Naive thymus-derived CD4-positive, alpha-beta T cell (primary cell): ENCODE results near the gene LSG1. TPM values are rescaled to one million over a fixed set of nuclear protein-coding genes. Genes with fewer than 3 reads are reported as not detected.

Source experiments
- ATAC-seq: fragments of 150-1000 bp; cut with Tn5 transposase; 2 replicates; pipeline ENCODE4 v1.10.0; 2021; ENCODE audit warnings: mild to moderate bottlenecking, moderate library complexity
- CTCF ChIA-PET: fragments of 350-600 bp; sonication (Branson Sonifier 250); formaldehyde crosslinking; loops from one replicate; lab custom pipeline; 2021; ENCODE audit warnings: antibody characterized with exemption; lab: Charles Lee
- POLR2A ChIA-PET: fragments of 350-600 bp; sonication (Branson Sonifier 250); formaldehyde crosslinking; loops from one replicate; lab custom pipeline; 2021; ENCODE audit warnings: antibody characterized with exemption, inconsistent platforms; lab: Charles Lee
- DNase-seq, 9 donors: peaks; one replicate each; pipeline versions ENCODE4 v3.0.0 to v3.0.0-alpha.2; 2020 to 2022; ENCODE audit warnings: mixed read lengths in 1 of 9
- H3K27ac ChIP-seq: one replicate; pipeline ENCODE4 v1.7.0; 2013; ENCODE audit warnings: mild to moderate bottlenecking, low read depth, low read length, moderate library complexity
- H3K27me3 ChIP-seq, 2 donors: one replicate each; pipeline ENCODE4 v1.7.0; 2013; ENCODE audit warnings: low read length in 2 of 2, mild to moderate bottlenecking in 2 of 2, moderate library complexity in 2 of 2; ENCODE audit not compliant: control insufficient read depth in 2 of 2, insufficient read depth in 2 of 2
- H3K36me3 ChIP-seq, 3 experiments: 1 replicate in 2 of 3; 2 replicates in 1 of 3; pipeline ENCODE4 v1.7.0; 2013; ENCODE audit warnings: low read length in 3 of 3, mild to moderate bottlenecking in 3 of 3, moderate library complexity in 1 of 3; ENCODE audit not compliant: insufficient read depth in 3 of 3, control insufficient read depth in 2 of 3
- H3K4me1 ChIP-seq, 2 donors: one replicate each; pipeline ENCODE4 v1.7.0; 2013; ENCODE audit warnings: low read length in 2 of 2, mild to moderate bottlenecking in 2 of 2, moderate library complexity in 1 of 2; ENCODE audit not compliant: control insufficient read depth in 2 of 2, insufficient read depth in 2 of 2
- H3K4me3 ChIP-seq: 2 replicates; pipeline ENCODE4 v1.7.0; 2013; ENCODE audit warnings: mild to moderate bottlenecking, low read length
- H3K9me3 ChIP-seq, 3 experiments: 1 replicate in 2 of 3; 2 replicates in 1 of 3; pipeline ENCODE4 v1.7.0; 2013; ENCODE audit warnings: low read length in 3 of 3; ENCODE audit not compliant: control insufficient read depth in 2 of 3
- H3K27ac Mint-ChIP-seq, 9 donors: one replicate each; pipeline ENCODE4 v1.8.0; 2020 to 2022; ENCODE audit warnings: mixed read lengths in 9 of 9, mild to moderate bottlenecking in 8 of 9, moderate library complexity in 5 of 9, inconsistent platforms in 2 of 9
- H3K27me3 Mint-ChIP-seq, 5 donors: one replicate each; pipeline ENCODE4 v1.8.0; 2021 to 2022; ENCODE audit warnings: mixed read lengths in 5 of 5, mild to moderate bottlenecking in 1 of 5
- H3K36me3 Mint-ChIP-seq, 5 donors: one replicate each; pipeline ENCODE4 v1.8.0; 2020 to 2022; ENCODE audit warnings: mixed read lengths in 5 of 5, mild to moderate bottlenecking in 3 of 5, inconsistent platforms in 1 of 5
- H3K4me1 Mint-ChIP-seq, 7 donors: one replicate each; pipeline ENCODE4 v1.8.0; 2020 to 2022; ENCODE audit warnings: mixed read lengths in 7 of 7, mild to moderate bottlenecking in 3 of 7, inconsistent platforms in 1 of 7
- H3K4me3 Mint-ChIP-seq, 10 donors: one replicate each; pipeline ENCODE4 v1.8.0; 2020 to 2022; ENCODE audit warnings: mild to moderate bottlenecking in 10 of 10, mixed read lengths in 10 of 10, moderate library complexity in 6 of 10, inconsistent platforms in 2 of 10
- H3K9me3 Mint-ChIP-seq, 11 donors: one replicate each; pipeline ENCODE4 v1.8.0; 2020 to 2022; ENCODE audit warnings: mixed read lengths in 11 of 11, mild to moderate bottlenecking in 4 of 11, inconsistent platforms in 1 of 11, moderate library complexity in 1 of 11
- intact Hi-C, 2 donors: fragments of 100-400 bp; cut with micrococcal nuclease; formaldehyde crosslinking; loops; one replicate each; pipeline ENCODE4 v1.15.1; 2023
- polyA plus RNA-seq, 2 donors: library from polyadenylated mRNA; unstranded; fragments of 300-500 nt; fragmentation: Illumina TruSeq; gene quantifications; one replicate each; pipeline ENCODE4 v1.2.3, GENCODE V29; 2021
- total RNA-seq, 6 experiments: library from RNA in 5 of 6; stranded (reverse) in 5 of 6; gene quantifications; 1 replicate in 5 of 6; 2 replicates in 1 of 6; pipeline ENCODE4 v1.2.3 and lab custom pipeline; 2021 to 2026

LSG1 gene
- 10 to 100 TPM; 33.5 to 59.2 (median 54.9) TPM for total RNA-seq
- 10 to 100 TPM; 18.4 to 41.7 TPM for polyA plus RNA-seq
- total RNA-seq (lab: John Stamatoyannopoulos, UW) = 111 reads per million, percentile 86 among the genes with 10 or more reads in this experiment

DNA sequence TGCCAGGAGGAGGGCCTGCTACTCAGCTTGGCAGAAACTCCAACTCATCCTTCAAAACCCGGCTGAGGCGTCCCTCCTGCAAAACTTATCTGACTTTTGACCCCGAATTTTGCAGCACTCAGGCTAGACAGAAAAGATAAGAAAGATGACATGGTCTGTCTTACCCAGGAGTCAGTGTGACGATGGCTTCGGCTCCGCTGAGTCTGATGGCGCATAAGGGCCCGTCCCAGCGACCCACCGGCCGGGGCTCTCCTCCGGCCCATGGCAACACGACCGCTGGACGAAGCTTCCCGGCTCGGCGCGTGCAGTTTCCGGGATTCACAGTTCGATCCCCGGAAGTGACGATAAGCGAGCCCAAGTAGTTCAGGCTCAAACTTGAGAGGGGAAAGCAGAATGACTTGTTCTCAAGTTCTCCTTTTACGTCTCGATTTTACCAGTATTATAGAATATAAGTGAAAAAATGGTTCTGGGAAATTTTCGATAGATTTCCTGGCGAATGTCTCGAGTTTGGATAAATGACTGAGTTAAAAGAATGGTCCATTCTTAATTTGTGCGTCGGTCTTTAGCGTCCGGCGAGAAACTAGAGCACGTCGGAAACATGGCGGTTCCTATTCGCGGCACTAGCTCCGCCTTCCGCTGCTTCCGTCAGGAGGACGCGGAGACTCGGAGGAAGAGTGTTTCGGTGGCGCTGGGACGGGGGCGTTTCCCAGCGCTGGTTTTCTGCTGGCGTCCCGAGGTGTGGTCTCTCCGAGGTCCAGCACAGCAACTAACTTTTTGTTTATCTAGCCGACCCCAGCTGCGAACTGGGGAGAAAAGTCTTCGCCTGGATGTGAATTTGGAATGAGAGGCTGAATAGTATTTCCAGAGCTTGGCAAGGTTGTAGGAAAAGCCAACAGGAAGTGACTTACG is at the start of gene LSG1:
Gene LSG1, minus strand, starts transcription at position 292 of the 909 bp plus-strand sequence. Its CDS starts 29 bp downstream, at position 263.
- H3K27me3 ChIP-seq = no peaks in the 10 kb centered on the region
- H3K4me3 Mint-ChIP-seq = peak within 1 kb of the TSS; percentile 95 to 100 (median 98)
- no peaks in the 10 kb centered on the region for H3K9me3 ChIP-seq
- ChIA-PET CTCF (interaction anchor here (0.6 to 5.1 kb wide), 17 partner anchors 11 to 1223 kb away, joined by 3 to 50 read pairs (median 4); partner anchors contain the start of gene XXYLT1), POLR2A (interaction anchor here (0.6 to 6.4 kb wide), 18 partner anchors 10 to 1697 kb away, joined by 3 to 69 read pairs (median 4); partner anchors contain the start of genes ACAP2, FAM43A, PPP1R2 and TMEM44)
- H3K27ac ChIP-seq = peak within 1 kb of the TSS; percentile 90
- peaks cover 21 to 52% (median 38%) of the 10 kb centered on the region in 7 donors for H3K4me1 Mint-ChIP-seq
- peak; percentile 68 to 92 (median 87) for DNase-seq
- H3K27ac Mint-ChIP-seq = peak within 1 kb of the TSS; percentile 96 to 99 (median 98)
- peak; percentile 98 for ATAC-seq
- H3K36me3 Mint-ChIP-seq = peaks cover 4 to 23% (median 7%) of the 10 kb centered on the region in 5 donors
- no peaks in the 10 kb centered on the region for H3K27me3 Mint-ChIP-seq
- peak within 1 kb of the TSS; percentile 96 for H3K4me3 ChIP-seq
- H3K9me3 Mint-ChIP-seq = no peaks in the 10 kb centered on the region
- intact Hi-C loops = loop anchor here (1.0 to 5.0 kb wide), 17 partner anchors 13 to 1235 kb away; partner anchors contain the start of genes ACAP2 (in 2 of the 2), PPP1R2 (in 2 of the 2), ATP13A3 (in 1 of the 2) and FAM43A (in 1 of the 2)
- peaks cover 0 to 19% (median 5%) of the 10 kb centered on the region in 3 experiments for H3K36me3 ChIP-seq
- H3K4me1 ChIP-seq = peaks cover 11 to 19% of the 10 kb centered on the region in 2 donors

DNA sequence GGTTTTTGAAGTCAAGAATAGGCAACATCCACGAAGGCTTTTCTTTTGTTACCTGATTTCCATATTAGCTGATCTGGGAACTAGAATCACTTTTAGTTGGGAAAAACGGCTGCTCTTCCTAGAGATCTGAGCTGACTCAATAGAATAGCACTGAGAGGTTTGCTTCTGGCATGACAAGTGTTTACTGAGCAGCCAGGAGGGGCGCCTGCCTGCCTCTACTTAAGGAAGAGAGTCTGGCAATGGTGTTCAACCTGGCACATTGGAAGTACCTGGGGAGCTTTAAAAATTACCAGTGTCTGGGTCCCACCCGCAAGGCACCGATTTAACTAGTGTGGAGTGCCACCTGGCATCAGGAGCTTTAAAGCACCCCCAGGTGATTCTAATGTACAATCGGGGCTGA is 48.1 kb upstream of the LSG1 start:
- Histone ChIP-seq H3K4me3 (no peak overlapping the region), H3K27ac (no peak overlapping the region), H3K27me3 (no peaks in the 10 kb centered on the region), H3K4me1 (peaks cover 0 to 3% of the 10 kb centered on the region in 2 donors), H3K9me3 (no peaks in the 10 kb centered on the region), H3K36me3 (no peaks in the 10 kb centered on the region)
- CTCF ChIA-PET = no interaction called here
- DNase-seq (no peak), ATAC-seq (no peak)
- intact Hi-C loops = no loop called here
- Mint-ChIP-seq H3K27me3 (peaks cover 0 to 10% (median 0%) of the 10 kb centered on the region in 5 donors), H3K4me3 (no peak overlapping the region), H3K27ac (no peak overlapping the region), H3K36me3 (no peaks in the 10 kb centered on the region), H3K9me3 (no peaks in the 10 kb centered on the region), H3K4me1 (peaks cover 0 to 4% (median 0%) of the 10 kb centered on the region in 7 donors)
- POLR2A ChIA-PET = no interaction called here

DNA sequence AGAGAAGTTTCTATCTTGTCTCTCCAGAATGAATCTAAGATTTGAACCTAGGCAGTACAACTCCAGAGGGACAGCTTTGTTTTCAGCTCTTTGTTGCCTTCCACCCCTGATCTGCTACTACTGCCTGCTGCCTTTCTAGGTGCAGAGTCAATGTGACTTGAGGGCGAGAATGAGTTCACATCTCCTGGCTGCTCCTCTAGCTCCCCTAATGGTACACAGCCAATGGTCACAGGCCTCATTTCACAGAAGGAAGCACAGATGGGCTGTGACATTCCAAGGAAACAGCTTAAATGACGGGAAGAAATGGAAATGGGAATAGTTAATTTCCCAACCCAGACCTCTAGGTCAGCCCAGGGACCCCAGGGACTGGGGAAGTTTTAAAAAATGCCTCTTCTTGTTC is 46.1 kb upstream of the LSG1 start:
- H3K4me3 Mint-ChIP-seq = no peak overlapping the region
- no peaks in the 10 kb centered on the region for H3K9me3 Mint-ChIP-seq
- H3K4me3 ChIP-seq = no peak overlapping the region
- no peak overlapping the region for H3K27ac Mint-ChIP-seq
- POLR2A ChIA-PET = no interaction called here
- no peak for DNase-seq
- H3K36me3 ChIP-seq = no peaks in the 10 kb centered on the region
- H3K9me3 ChIP-seq = no peaks in the 10 kb centered on the region
- no peak for ATAC-seq
- H3K4me1 ChIP-seq = peaks cover 0 to 5% of the 10 kb centered on the region in 2 donors
- intact Hi-C loops = no loop called here
- peaks cover 0 to 12% (median 0%) of the 10 kb centered on the region in 5 donors for H3K27me3 Mint-ChIP-seq
- no peak overlapping the region for H3K27ac ChIP-seq
- H3K36me3 Mint-ChIP-seq = no peaks in the 10 kb centered on the region
- H3K27me3 ChIP-seq = no peaks in the 10 kb centered on the region
- peaks cover 0 to 5% (median 0%) of the 10 kb centered on the region in 7 donors for H3K4me1 Mint-ChIP-seq
- CTCF ChIA-PET = no interaction called here

DNA sequence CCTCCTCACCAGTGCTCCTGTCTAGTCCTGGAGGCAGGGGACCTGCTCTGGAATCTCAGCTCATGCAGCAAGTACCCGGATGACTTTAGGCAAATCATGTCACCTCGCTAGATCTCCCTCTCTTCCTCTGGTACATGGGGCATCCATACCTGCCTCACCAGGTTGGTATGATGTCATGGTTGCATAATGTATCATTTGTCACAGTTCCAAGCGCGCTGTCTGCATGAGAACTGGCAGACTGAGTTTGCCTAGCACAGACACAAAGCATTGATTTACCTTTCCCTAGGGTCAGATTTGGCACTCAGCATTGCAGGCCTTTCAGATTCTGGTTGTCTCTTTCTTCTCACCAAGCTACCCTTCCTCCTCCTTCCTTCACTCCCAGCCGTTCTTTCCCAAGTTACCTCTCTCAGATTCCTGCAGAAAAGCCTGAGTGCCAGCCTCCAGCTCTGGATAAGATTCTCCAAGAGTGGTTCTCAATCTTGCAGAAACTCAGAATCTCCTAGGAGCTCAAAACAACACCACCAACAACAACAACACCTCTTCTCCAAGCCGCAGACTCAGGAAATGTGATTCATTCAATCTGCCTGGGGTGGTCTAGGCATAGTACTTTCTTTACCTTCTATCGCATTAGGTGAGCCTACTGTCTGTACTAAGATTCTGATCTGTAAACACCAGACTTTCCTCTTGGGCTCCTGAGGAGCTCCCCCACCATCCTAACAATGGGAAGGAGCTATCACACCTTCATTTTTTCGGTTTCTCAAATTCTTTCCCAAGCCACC is 43.2 kb upstream of the LSG1 start:
- no peaks in the 10 kb centered on the region for H3K9me3 ChIP-seq
- Mint-ChIP-seq H3K4me3 (no peak overlapping the region), H3K27me3 (peaks cover 0 to 9% (median 0%) of the 10 kb centered on the region in 5 donors), H3K36me3 (no peaks in the 10 kb centered on the region), H3K4me1 (peaks cover 0 to 5% (median 0%) of the 10 kb centered on the region in 7 donors), H3K27ac (no peak overlapping the region), H3K9me3 (no peaks in the 10 kb centered on the region)
- ChIA-PET POLR2A (no interaction called here), CTCF (no interaction called here)
- H3K27me3 ChIP-seq = no peaks in the 10 kb centered on the region
- intact Hi-C loops = no loop called here
- DNase-seq (no peak), ATAC-seq (peak; percentile 74)
- H3K27ac ChIP-seq = no peak overlapping the region
- H3K36me3 ChIP-seq = no peaks in the 10 kb centered on the region
- H3K4me3 ChIP-seq = no peak overlapping the region
- H3K4me1 ChIP-seq = peaks cover 0 to 5% of the 10 kb centered on the region in 2 donors

DNA sequence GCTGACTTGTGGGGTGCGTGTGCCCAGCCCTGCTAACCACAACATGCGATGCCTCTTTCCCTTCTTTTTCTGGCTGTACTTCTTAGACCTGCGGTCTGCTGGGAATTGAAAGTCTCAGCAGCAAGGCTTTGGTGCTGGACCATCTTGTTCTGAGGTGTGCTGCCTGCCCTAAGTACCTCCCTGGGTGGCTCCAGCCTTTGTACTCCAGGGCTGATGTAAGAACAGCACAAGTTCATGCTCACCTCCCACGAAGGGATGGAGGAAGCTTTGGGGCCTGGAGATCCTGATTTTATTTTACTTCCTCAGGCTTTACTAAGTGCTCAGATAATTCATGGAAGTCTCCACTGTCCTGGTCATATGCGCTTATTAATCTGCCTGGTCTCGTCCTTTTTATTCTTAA is 42.6 kb upstream of the LSG1 start:
- H3K27ac ChIP-seq = no peak overlapping the region
- intact Hi-C loops = no loop called here
- Mint-ChIP-seq H3K27ac (no peak overlapping the region), H3K4me3 (no peak overlapping the region), H3K4me1 (peaks cover 0 to 5% (median 0%) of the 10 kb centered on the region in 7 donors), H3K9me3 (no peaks in the 10 kb centered on the region), H3K36me3 (no peaks in the 10 kb centered on the region), H3K27me3 (peaks cover 0 to 9% (median 0%) of the 10 kb centered on the region in 5 donors)
- H3K9me3 ChIP-seq = no peaks in the 10 kb centered on the region
- peaks cover 0 to 5% of the 10 kb centered on the region in 2 donors for H3K4me1 ChIP-seq
- no peak overlapping the region for H3K4me3 ChIP-seq
- no peak for ATAC-seq
- CTCF ChIA-PET = no interaction called here
- no peak for DNase-seq
- no peaks in the 10 kb centered on the region for H3K36me3 ChIP-seq
- H3K27me3 ChIP-seq = no peaks in the 10 kb centered on the region
- POLR2A ChIA-PET = no interaction called here

DNA sequence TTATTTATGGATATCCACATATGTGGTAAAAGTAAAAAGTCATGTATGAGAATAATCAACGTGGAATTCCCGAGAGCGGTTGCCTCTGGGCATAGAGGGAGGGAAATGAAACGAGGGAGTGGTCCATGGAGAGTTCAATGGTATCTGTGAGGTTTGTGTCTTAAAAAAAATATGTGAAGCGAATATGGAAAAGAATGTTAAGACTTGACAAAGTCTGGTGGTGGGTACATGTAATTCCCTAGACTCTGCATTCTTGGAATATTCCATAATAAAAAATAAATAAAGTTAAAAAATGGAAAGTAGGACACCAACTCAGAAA is 42.1 kb upstream of the LSG1 start:
- CTCF ChIA-PET = interaction anchor here (0.6 kb wide), 1 partner anchor 244 kb away, joined by 3 read pairs; no protein-coding TSS in a partner anchor
- Mint-ChIP-seq H3K4me3 (no peak overlapping the region), H3K9me3 (no peaks in the 10 kb centered on the region), H3K36me3 (no peaks in the 10 kb centered on the region), H3K4me1 (peaks cover 0 to 5% (median 0%) of the 10 kb centered on the region in 7 donors), H3K27me3 (peaks cover 0 to 9% (median 0%) of the 10 kb centered on the region in 5 donors), H3K27ac (no peak overlapping the region)
- H3K4me3 ChIP-seq = no peak overlapping the region
- H3K4me1 ChIP-seq = peaks cover 0 to 5% of the 10 kb centered on the region in 2 donors
- H3K27me3 ChIP-seq = no peaks in the 10 kb centered on the region
- no peaks in the 10 kb centered on the region for H3K36me3 ChIP-seq
- intact Hi-C loops = no loop called here
- ATAC-seq (no peak), DNase-seq (no peak)
- no peak overlapping the region for H3K27ac ChIP-seq
- no peaks in the 10 kb centered on the region for H3K9me3 ChIP-seq
- POLR2A ChIA-PET = no interaction called here
